Activated CD8-positive, alpha-beta T cell treated with anti-CD3 and anti-CD28 coated beads for 36 hours (primary cell): Measurements from ENCODE around the gene PLCB2. TPM values are rescaled to one million over a fixed set of nuclear protein-coding genes. Genes with fewer than 3 reads are reported as not detected.

Source experiments
- ATAC-seq: fragments of 200-7000 bp; cut with Tn5 transposase; one replicate; pipeline ENCODE4 v1.10.0; 2021; ENCODE audit warnings: mild to moderate bottlenecking, moderate library complexity
- CTCF ChIA-PET: fragments of 350-600 bp; sonication (Branson Sonifier 250); formaldehyde crosslinking; loops from one replicate; lab custom pipeline; 2021; ENCODE audit warnings: antibody characterized with exemption; lab: Charles Lee
- POLR2A ChIA-PET: fragments of 350-600 bp; sonication (Branson Sonifier 250); formaldehyde crosslinking; loops from one replicate; lab custom pipeline; 2021; ENCODE audit warnings: antibody characterized with exemption; lab: Charles Lee
- DNase-seq: peaks from one replicate; pipeline ENCODE4 v3.0.0-alpha.2; 2020
- H3K27ac Mint-ChIP-seq: one replicate; pipeline ENCODE4 v1.8.0; 2021; ENCODE audit warnings: mild to moderate bottlenecking, mixed read lengths
- H3K27me3 Mint-ChIP-seq: one replicate; pipeline ENCODE4 v1.8.0; 2021; ENCODE audit warnings: mixed read lengths
- H3K36me3 Mint-ChIP-seq: one replicate; pipeline ENCODE4 v1.8.0; 2021; ENCODE audit warnings: low read depth, mixed read lengths
- H3K4me1 Mint-ChIP-seq: one replicate; pipeline ENCODE4 v1.8.0; 2021; ENCODE audit warnings: low read depth, mixed read lengths
- H3K4me3 Mint-ChIP-seq: one replicate; pipeline ENCODE4 v1.8.0; 2021; ENCODE audit warnings: mild to moderate bottlenecking, moderate library complexity, mixed read lengths
- H3K9me3 Mint-ChIP-seq: one replicate; pipeline ENCODE4 v1.8.0; 2021; ENCODE audit warnings: mixed read lengths
- intact Hi-C: fragments of 100-400 bp; cut with micrococcal nuclease; formaldehyde crosslinking; loops from one replicate; pipeline ENCODE4 v1.10.0; 2022
- total RNA-seq, 2 experiments: library from RNA; stranded (reverse); gene quantifications; one replicate each; pipeline ENCODE4 v1.2.3, GENCODE V29; 2021
- TF ChIP-seq, protein P1 (sequence below): fragments of 200-600 bp; IDR thresholded peaks from one replicate; pipeline ENCODE4 v1.8.0; 2022; ENCODE audit warnings: antibody characterized with exemption, mild to moderate bottlenecking

Gene PLCB2
- total RNA-seq, 2 experiments from 2014 or later = 44.6 to 58.8 TPM

DNA sequence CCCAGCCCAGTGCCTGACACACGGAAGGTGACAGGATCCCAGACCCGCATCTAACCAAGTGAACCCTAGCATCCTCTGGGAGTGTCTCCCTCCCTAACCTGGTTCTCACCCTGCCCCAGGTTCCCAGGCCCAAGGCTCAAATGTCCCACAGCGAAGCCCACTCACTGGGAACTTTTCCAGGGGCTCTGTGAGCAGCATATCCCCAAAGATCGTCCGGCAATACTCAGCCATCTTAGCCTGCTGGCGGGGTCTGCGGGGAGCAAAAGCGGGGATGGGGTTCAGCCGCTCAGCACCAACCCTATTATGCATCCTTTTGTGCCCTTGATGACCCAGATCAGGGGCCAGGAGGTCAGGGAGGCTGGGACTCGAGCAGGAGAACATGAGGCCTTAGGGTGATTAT, 10.4 kb downstream of the PLCB2 start:
- intact Hi-C loops = no loop called here
- peaks cover 30% of the 10 kb centered on the region for H3K36me3 Mint-ChIP-seq
- TF ChIP-seq, protein P1, sequence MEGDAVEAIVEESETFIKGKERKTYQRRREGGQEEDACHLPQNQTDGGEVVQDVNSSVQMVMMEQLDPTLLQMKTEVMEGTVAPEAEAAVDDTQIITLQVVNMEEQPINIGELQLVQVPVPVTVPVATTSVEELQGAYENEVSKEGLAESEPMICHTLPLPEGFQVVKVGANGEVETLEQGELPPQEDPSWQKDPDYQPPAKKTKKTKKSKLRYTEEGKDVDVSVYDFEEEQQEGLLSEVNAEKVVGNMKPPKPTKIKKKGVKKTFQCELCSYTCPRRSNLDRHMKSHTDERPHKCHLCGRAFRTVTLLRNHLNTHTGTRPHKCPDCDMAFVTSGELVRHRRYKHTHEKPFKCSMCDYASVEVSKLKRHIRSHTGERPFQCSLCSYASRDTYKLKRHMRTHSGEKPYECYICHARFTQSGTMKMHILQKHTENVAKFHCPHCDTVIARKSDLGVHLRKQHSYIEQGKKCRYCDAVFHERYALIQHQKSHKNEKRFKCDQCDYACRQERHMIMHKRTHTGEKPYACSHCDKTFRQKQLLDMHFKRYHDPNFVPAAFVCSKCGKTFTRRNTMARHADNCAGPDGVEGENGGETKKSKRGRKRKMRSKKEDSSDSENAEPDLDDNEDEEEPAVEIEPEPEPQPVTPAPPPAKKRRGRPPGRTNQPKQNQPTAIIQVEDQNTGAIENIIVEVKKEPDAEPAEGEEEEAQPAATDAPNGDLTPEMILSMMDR = no peak
- POLR2A ChIA-PET = interaction anchor here (2.6 kb wide), 1 partner anchor 11 kb away, joined by 9 read pairs; the partner anchor contains the start of gene PLCB2
- H3K4me1 Mint-ChIP-seq = no peaks in the 10 kb centered on the region
- ATAC-seq (no peak), DNase-seq (no peak)
- H3K4me3 Mint-ChIP-seq = no peak overlapping the region
- H3K27ac Mint-ChIP-seq = no peak overlapping the region
- CTCF ChIA-PET = interaction anchor here (0.9 to 2.1 kb wide), 4 partner anchors 10 to 23 kb away, joined by 3 to 8 read pairs (median 6); partner anchors contain the start of gene PLCB2
- peaks cover 1% of the 10 kb centered on the region for H3K9me3 Mint-ChIP-seq
- no peaks in the 10 kb centered on the region for H3K27me3 Mint-ChIP-seq

DNA sequence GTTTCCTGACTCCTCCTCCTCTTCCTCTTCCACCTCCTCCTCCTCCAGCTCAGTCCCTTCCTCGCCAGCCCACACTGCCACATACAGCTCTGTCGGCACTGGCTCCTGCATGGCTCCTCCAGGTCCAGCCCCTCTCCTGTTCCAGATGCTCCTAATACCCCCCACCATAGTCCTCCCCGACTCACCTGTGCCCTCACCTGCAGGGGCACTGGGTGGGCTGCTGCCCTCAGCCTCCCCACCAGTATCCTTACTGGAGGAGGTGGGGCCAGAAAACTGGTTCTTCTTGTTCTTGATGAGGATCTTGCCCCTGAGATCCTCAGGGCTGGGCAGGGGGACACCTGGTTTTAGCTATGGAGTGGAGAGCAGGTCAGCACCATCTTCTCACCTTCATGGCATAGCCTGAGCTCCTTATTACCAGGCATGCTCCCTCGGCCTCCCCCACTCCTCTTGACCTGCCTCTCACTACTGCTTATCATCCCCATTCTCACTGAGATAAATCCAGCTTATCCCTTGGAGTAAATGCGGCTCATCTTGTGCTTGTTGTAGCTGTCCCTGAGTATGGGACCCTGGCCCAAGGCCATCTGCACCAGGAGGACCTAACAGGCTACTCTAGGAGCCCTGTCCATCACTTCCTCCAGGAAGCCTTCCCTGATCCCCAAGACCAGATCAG, 11.0 kb downstream of the PLCB2 start:
- POLR2A ChIA-PET = interaction anchor here (1.3 to 2.6 kb wide), 2 partner anchors 9 to 11 kb away, joined by 4 to 9 read pairs; partner anchors contain the start of gene PLCB2
- peaks cover 1% of the 10 kb centered on the region for H3K9me3 Mint-ChIP-seq
- TF ChIP-seq, protein P1 = no peak

DNA sequence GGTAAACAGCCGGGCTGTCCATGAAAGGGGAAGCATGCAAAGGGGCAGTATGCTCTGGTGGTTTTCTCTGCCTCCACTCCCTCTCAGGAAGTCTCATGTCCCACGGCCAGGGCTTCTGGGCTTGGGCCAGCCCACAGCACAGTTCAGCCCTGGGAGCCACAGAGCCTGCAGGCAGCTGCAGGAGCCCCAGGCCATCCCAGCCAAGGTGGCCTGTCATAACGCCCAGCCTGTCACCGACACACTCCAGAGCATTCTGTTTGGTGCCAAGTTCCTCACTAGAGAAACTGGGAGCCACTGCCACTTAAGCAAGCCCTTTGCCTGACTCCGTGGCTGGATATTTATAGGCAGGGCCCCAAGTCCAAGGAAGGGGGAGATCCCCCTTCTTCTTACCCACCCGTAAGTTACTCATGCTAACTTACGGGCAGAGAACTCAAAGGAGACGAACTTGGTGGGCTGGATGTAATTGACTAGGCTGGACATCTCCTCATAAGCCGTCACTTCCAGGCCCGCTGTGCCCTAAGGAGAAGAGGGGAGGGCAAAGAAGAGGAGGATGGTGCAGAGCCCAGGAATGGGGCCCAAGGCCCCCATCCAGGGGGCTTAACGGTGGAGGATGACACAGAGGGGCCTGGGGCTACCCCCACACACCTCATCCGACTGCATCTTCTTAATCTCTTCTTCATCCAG, 11.7 kb downstream of the PLCB2 start:
- H3K36me3 Mint-ChIP-seq = peaks cover 21% of the 10 kb centered on the region
- H3K27ac Mint-ChIP-seq = no peak overlapping the region
- DNase-seq (no peak), ATAC-seq (no peak)
- intact Hi-C loops = no loop called here
- ChIA-PET POLR2A (interaction anchor here (1.3 kb wide), 1 partner anchor 9 kb away, joined by 4 read pairs; no protein-coding TSS in a partner anchor), CTCF (interaction anchor here (0.6 to 1.5 kb wide), 5 partner anchors 12 to 42 kb away, joined by 3 to 6 read pairs (median 5); partner anchors contain the start of gene PLCB2)
- no peaks in the 10 kb centered on the region for H3K4me1 Mint-ChIP-seq
- no peaks in the 10 kb centered on the region for H3K27me3 Mint-ChIP-seq
- H3K9me3 Mint-ChIP-seq = peaks cover 1% of the 10 kb centered on the region
- no peak overlapping the region for H3K4me3 Mint-ChIP-seq
- TF ChIP-seq, protein P1 = no peak

More for the DNA sequence above, 11.0 kb downstream of the PLCB2 start:
- Mint-ChIP-seq H3K27ac (peak overlapping the region; percentile 30), H3K36me3 (peaks cover 26% of the 10 kb centered on the region), H3K4me3 (no peak overlapping the region), H3K4me1 (no peaks in the 10 kb centered on the region), H3K27me3 (no peaks in the 10 kb centered on the region)
- DNase-seq = no peak
- ATAC-seq = no peak
- CTCF ChIA-PET = interaction anchor here (0.6 to 1.3 kb wide), 5 partner anchors 11 to 41 kb away, joined by 3 to 6 read pairs (median 4); partner anchors contain the start of gene PLCB2
- intact Hi-C loops = no loop called here

DNA sequence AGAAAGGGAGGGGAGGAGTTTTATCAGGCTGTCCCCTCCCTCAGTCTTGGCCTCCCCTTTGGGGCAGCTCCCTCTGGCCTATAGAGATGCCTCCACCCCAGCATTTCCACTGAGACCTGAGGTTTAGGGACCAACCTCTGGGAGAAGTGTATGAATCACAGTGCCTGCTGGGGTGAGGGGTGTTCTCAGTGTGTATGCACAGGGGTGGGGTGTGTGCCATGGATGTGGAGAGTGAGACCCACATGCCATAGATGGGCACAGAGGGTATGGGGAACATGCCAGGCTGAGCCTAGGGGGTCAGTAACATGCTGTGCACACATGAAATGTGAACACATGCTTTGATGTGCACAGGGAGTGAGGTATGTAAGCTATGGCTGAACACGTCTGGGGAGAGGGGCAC, 12.4 kb downstream of the PLCB2 start:
- Mint-ChIP-seq H3K9me3 (peaks cover 1% of the 10 kb centered on the region), H3K4me1 (no peaks in the 10 kb centered on the region), H3K27ac (no peak overlapping the region), H3K4me3 (no peak overlapping the region), H3K36me3 (peaks cover 14% of the 10 kb centered on the region), H3K27me3 (no peaks in the 10 kb centered on the region)
- POLR2A ChIA-PET = interaction anchor here (0.9 to 1.3 kb wide), 2 partner anchors 8 to 48 kb away, joined by 3 to 4 read pairs; no protein-coding TSS in a partner anchor
- TF ChIP-seq, protein P1 = no peak
- no peak for DNase-seq
- CTCF ChIA-PET = interaction anchor here (0.8 to 1.5 kb wide), 5 partner anchors 13 to 21 kb away, joined by 3 to 8 read pairs (median 3); partner anchors contain the start of gene PLCB2
- no peak for ATAC-seq
- intact Hi-C loops = no loop called here
